ENCODE results near the gene OCSTAMP.
A peak's percentile ranks its signal among the peaks of the same experiment; 100 is the strongest.

OCSTAMP gene

GRCh38 chr20:46572790-46573189 lies 22.3 kb upstream of the OCSTAMP start:
- Histone ChIP-seq H3K27ac (ENCODE audit: low read depth, low read length) (no peak overlapping the region), H3K9me3 (ENCODE audit: control insufficient read depth, insufficient read depth, low read depth, low read length) (no peaks in the 10 kb centered on the region), H3K27me3 (ENCODE audit: control insufficient read depth, insufficient read depth, low read length) (no peaks in the 10 kb centered on the region), H3K9ac (ENCODE audit: low read length) (no peak overlapping the region), H3K4me3 (ENCODE audit: low read depth, low read length) (no peak overlapping the region), H3K4me1 (ENCODE audit: control insufficient read depth, insufficient read depth, low read length) (peaks cover 5% of the 10 kb centered on the region; the same call in 1 of the 2 replicates), H3K36me3 (ENCODE audit: control insufficient read depth, insufficient read depth, low read length) (no peaks in the 10 kb centered on the region)

DNA sequence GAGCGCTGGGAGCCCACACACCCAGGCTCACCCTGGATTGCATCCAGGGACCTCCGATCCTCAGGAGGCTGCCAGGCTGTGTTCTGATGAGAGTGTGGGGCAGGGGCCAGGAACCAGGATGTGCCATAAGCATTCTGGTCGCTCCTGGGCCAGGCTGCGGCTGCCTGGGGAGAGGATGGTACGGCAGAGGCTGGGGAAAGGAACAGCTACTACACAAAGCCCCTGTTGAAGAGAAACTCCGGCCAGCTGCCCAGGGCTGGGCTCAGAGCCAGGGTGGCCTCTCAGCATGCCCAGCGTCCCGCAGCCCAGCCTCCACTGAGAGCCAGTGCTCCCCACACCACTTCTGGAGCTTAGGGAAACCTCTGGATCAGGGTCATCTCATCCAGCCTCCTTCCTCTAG lies 21.7 kb upstream of the OCSTAMP start:
- H3K9me3 ChIP-seq (ENCODE audit: control insufficient read depth, insufficient read depth, low read depth, low read length) = no peaks in the 10 kb centered on the region
- no peak overlapping the region for H3K27ac ChIP-seq (ENCODE audit: low read depth, low read length)
- H3K36me3 ChIP-seq (ENCODE audit: control insufficient read depth, insufficient read depth, low read length) = no peaks in the 10 kb centered on the region
- peaks cover 5% of the 10 kb centered on the region; the same call in 1 of the 2 replicates for H3K4me1 ChIP-seq (ENCODE audit: control insufficient read depth, insufficient read depth, low read length)
- H3K4me3 ChIP-seq (ENCODE audit: low read depth, low read length) = no peak overlapping the region
- no peaks in the 10 kb centered on the region for H3K27me3 ChIP-seq (ENCODE audit: control insufficient read depth, insufficient read depth, low read length)
- no peak overlapping the region for H3K9ac ChIP-seq (ENCODE audit: low read length)

GRCh38 chr20:46571418-46571817 lies 21.0 kb upstream of the OCSTAMP start:
- no peak overlapping the region for H3K4me3 ChIP-seq (ENCODE audit: low read depth, low read length)
- H3K27me3 ChIP-seq (ENCODE audit: control insufficient read depth, insufficient read depth, low read length) = no peaks in the 10 kb centered on the region
- H3K9ac ChIP-seq (ENCODE audit: low read length) = no peak overlapping the region
- no peak overlapping the region for H3K27ac ChIP-seq (ENCODE audit: low read depth, low read length)
- no peaks in the 10 kb centered on the region for H3K9me3 ChIP-seq (ENCODE audit: control insufficient read depth, insufficient read depth, low read depth, low read length)
- H3K4me1 ChIP-seq (ENCODE audit: control insufficient read depth, insufficient read depth, low read length) = peaks cover 5% of the 10 kb centered on the region; the same call in 1 of the 2 replicates
- H3K36me3 ChIP-seq (ENCODE audit: control insufficient read depth, insufficient read depth, low read length) = no peaks in the 10 kb centered on the region

DNA sequence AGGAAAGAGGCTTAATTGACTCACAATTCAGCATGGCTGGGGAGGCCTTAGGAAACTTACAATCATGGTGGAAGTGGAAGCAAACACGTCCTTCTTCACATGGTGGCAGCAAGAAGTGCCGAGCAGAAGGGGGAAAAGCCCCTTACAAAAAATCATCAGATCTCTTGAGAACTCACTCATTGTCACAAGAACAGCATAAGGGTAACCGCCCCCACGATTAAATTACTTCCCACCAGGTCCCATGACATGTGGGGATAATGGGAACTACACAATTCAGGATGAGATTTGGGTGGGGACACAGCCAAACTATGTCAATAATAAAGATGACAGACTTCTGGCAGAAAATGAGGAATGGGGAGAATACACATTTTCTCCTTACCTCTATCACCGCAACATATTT lies 20.5 kb upstream of the OCSTAMP start:
- Histone ChIP-seq H3K9me3 (ENCODE audit: control insufficient read depth, insufficient read depth, low read depth, low read length) (no peaks in the 10 kb centered on the region), H3K27me3 (ENCODE audit: control insufficient read depth, insufficient read depth, low read length) (no peaks in the 10 kb centered on the region), H3K36me3 (ENCODE audit: control insufficient read depth, insufficient read depth, low read length) (no peaks in the 10 kb centered on the region), H3K4me1 (ENCODE audit: control insufficient read depth, insufficient read depth, low read length) (no peaks in the 10 kb centered on the region; the same call in 1 of the 2 replicates), H3K9ac (ENCODE audit: low read length) (no peak overlapping the region), H3K4me3 (ENCODE audit: low read depth, low read length) (no peak overlapping the region), H3K27ac (ENCODE audit: low read depth, low read length) (no peak overlapping the region)

GRCh38 chr20:46569961-46570360 lies 19.5 kb upstream of the OCSTAMP start:
- H3K4me1 ChIP-seq (ENCODE audit: control insufficient read depth, insufficient read depth, low read length) = no peaks in the 10 kb centered on the region
- no peaks in the 10 kb centered on the region for H3K36me3 ChIP-seq (ENCODE audit: control insufficient read depth, insufficient read depth, low read length)
- no peak overlapping the region for H3K27ac ChIP-seq (ENCODE audit: low read depth, low read length)
- H3K9me3 ChIP-seq (ENCODE audit: control insufficient read depth, insufficient read depth, low read depth, low read length) = no peaks in the 10 kb centered on the region
- H3K27me3 ChIP-seq (ENCODE audit: control insufficient read depth, insufficient read depth, low read length) = no peaks in the 10 kb centered on the region
- H3K9ac ChIP-seq (ENCODE audit: low read length) = no peak overlapping the region
- no peak overlapping the region for H3K4me3 ChIP-seq (ENCODE audit: low read depth, low read length)

- H3K36me3 ChIP-seq (ENCODE audit: control insufficient read depth, insufficient read depth, low read length) = no peaks in the 10 kb centered on the region
- H3K4me1 ChIP-seq (ENCODE audit: control insufficient read depth, insufficient read depth, low read length) = 0 out of 2 replicates have a peak, but pooled peaks cover under 1% of the 10 kb centered on the region
- no peak overlapping the region for H3K27ac ChIP-seq (ENCODE audit: low read depth, low read length)
- H3K4me3 ChIP-seq (ENCODE audit: low read depth, low read length) = no peak overlapping the region
- no peak overlapping the region for H3K9ac ChIP-seq (ENCODE audit: low read length)
- H3K27me3 ChIP-seq (ENCODE audit: control insufficient read depth, insufficient read depth, low read length) = no peaks in the 10 kb centered on the region
- H3K9me3 ChIP-seq (ENCODE audit: control insufficient read depth, insufficient read depth, low read depth, low read length) = no peaks in the 10 kb centered on the region
These were observed 18.2 kb upstream of the OCSTAMP start for GRCh38 chr20:46568570-46569129.

- Histone ChIP-seq H3K27me3 (ENCODE audit: control insufficient read depth, insufficient read depth, low read length) (no peaks in the 10 kb centered on the region), H3K36me3 (ENCODE audit: control insufficient read depth, insufficient read depth, low read length) (no peaks in the 10 kb centered on the region), H3K4me1 (ENCODE audit: control insufficient read depth, insufficient read depth, low read length) (peaks cover 16% of the 10 kb centered on the region), H3K4me3 (ENCODE audit: low read depth, low read length) (no peak overlapping the region), H3K27ac (ENCODE audit: low read depth, low read length) (no peak overlapping the region), H3K9ac (ENCODE audit: low read length) (no peak overlapping the region), H3K9me3 (ENCODE audit: control insufficient read depth, insufficient read depth, low read depth, low read length) (no peaks in the 10 kb centered on the region)
These were observed 15.7 kb upstream of the OCSTAMP start for GRCh38 chr20:46566125-46566524.

GRCh38 chr20:46564241-46564957 lies 13.9 kb upstream of the OCSTAMP start:
- H3K27ac ChIP-seq (ENCODE audit: low read depth, low read length) = no peak overlapping the region
- H3K27me3 ChIP-seq (ENCODE audit: control insufficient read depth, insufficient read depth, low read length) = no peaks in the 10 kb centered on the region
- no peaks in the 10 kb centered on the region for H3K9me3 ChIP-seq (ENCODE audit: control insufficient read depth, insufficient read depth, low read depth, low read length)
- no peaks in the 10 kb centered on the region for H3K36me3 ChIP-seq (ENCODE audit: control insufficient read depth, insufficient read depth, low read length)
- peaks cover 16% of the 10 kb centered on the region for H3K4me1 ChIP-seq (ENCODE audit: control insufficient read depth, insufficient read depth, low read length)
- no peak overlapping the region for H3K9ac ChIP-seq (ENCODE audit: low read length)
- no peak overlapping the region for H3K4me3 ChIP-seq (ENCODE audit: low read depth, low read length)

GRCh38 chr20:46563860-46564221 lies 13.4 kb upstream of the OCSTAMP start:
- Histone ChIP-seq H3K27me3 (ENCODE audit: control insufficient read depth, insufficient read depth, low read length) (no peaks in the 10 kb centered on the region), H3K36me3 (ENCODE audit: control insufficient read depth, insufficient read depth, low read length) (no peaks in the 10 kb centered on the region), H3K9ac (ENCODE audit: low read length) (no peak overlapping the region), H3K9me3 (ENCODE audit: control insufficient read depth, insufficient read depth, low read depth, low read length) (no peaks in the 10 kb centered on the region), H3K4me3 (ENCODE audit: low read depth, low read length) (no peak overlapping the region), H3K4me1 (ENCODE audit: control insufficient read depth, insufficient read depth, low read length) (peaks cover 19% of the 10 kb centered on the region), H3K27ac (ENCODE audit: low read depth, low read length) (no peak overlapping the region)

- H3K4me1 ChIP-seq (ENCODE audit: control insufficient read depth, insufficient read depth, low read length) = peaks cover 21% of the 10 kb centered on the region
- no peaks in the 10 kb centered on the region for H3K27me3 ChIP-seq (ENCODE audit: control insufficient read depth, insufficient read depth, low read length)
- no peaks in the 10 kb centered on the region for H3K9me3 ChIP-seq (ENCODE audit: control insufficient read depth, insufficient read depth, low read depth, low read length)
- no peak overlapping the region for H3K27ac ChIP-seq (ENCODE audit: low read depth, low read length)
- no peaks in the 10 kb centered on the region for H3K36me3 ChIP-seq (ENCODE audit: control insufficient read depth, insufficient read depth, low read length)
- H3K4me3 ChIP-seq (ENCODE audit: low read depth, low read length) = peak overlapping the region; percentile 42
- no peak overlapping the region for H3K9ac ChIP-seq (ENCODE audit: low read length)
These were observed 12.9 kb upstream of the OCSTAMP start for GRCh38 chr20:46563170-46563859.

All from HUES6 (cell line).